Ishikawa (cell line): ENCODE results near the gene SUN1.

Source experiments
- CEBPB ChIP-seq: IDR thresholded peaks from 2 replicates; pipeline ENCODE4 v1.6.1; 2012
- CREB1 ChIP-seq: IDR thresholded peaks from 2 replicates; pipeline ENCODE4 v1.6.1; 2012; ENCODE audit warnings: low read depth
- EGR1 ChIP-seq: IDR thresholded peaks from 2 replicates; pipeline ENCODE4 v1.6.1; 2012
- EP300 ChIP-seq: IDR thresholded peaks from 2 replicates; pipeline ENCODE4 v1.6.1; 2012; ENCODE audit warnings: borderline replicate concordance
- FOXM1 ChIP-seq: IDR thresholded peaks from 2 replicates; pipeline ENCODE4 v1.6.1; 2012; ENCODE audit warnings: low read depth, borderline replicate concordance
- NFIC ChIP-seq: IDR thresholded peaks from 2 replicates; pipeline ENCODE4 v1.6.1; 2012
- RAD21 ChIP-seq: IDR thresholded peaks from 2 replicates; pipeline ENCODE4 v1.6.1; 2012; ENCODE audit warnings: low read depth
- TAF1 ChIP-seq: IDR thresholded peaks from 2 replicates; pipeline ENCODE4 v1.6.1; 2012; ENCODE audit warnings: low read depth, mild to moderate bottlenecking
- TCF12 ChIP-seq: IDR thresholded peaks from 2 replicates; pipeline ENCODE4 v1.6.1; 2012; ENCODE audit warnings: low read depth
- TEAD4 ChIP-seq: IDR thresholded peaks from 2 replicates; pipeline ENCODE4 v1.6.1; 2012
- YY1 ChIP-seq: IDR thresholded peaks from 2 replicates; pipeline ENCODE4 v1.6.1; 2012; ENCODE audit warnings: low read depth
- ZBTB7A ChIP-seq: IDR thresholded peaks from 2 replicates; pipeline ENCODE4 v1.6.1; 2012; ENCODE audit warnings: low read depth
- TF ChIP-seq, protein P1 (sequence below): IDR thresholded peaks from 2 replicates; pipeline ENCODE4 v1.6.1; 2012; ENCODE audit warnings: low read depth, mild to moderate bottlenecking
- TF ChIP-seq, protein P2 (sequence below): IDR thresholded peaks from 2 replicates; pipeline ENCODE4 v1.6.1; 2012
- TF ChIP-seq, protein P3 (sequence below): IDR thresholded peaks from 2 replicates; pipeline ENCODE4 v1.6.1; 2012

The SUN1 gene

DNA sequence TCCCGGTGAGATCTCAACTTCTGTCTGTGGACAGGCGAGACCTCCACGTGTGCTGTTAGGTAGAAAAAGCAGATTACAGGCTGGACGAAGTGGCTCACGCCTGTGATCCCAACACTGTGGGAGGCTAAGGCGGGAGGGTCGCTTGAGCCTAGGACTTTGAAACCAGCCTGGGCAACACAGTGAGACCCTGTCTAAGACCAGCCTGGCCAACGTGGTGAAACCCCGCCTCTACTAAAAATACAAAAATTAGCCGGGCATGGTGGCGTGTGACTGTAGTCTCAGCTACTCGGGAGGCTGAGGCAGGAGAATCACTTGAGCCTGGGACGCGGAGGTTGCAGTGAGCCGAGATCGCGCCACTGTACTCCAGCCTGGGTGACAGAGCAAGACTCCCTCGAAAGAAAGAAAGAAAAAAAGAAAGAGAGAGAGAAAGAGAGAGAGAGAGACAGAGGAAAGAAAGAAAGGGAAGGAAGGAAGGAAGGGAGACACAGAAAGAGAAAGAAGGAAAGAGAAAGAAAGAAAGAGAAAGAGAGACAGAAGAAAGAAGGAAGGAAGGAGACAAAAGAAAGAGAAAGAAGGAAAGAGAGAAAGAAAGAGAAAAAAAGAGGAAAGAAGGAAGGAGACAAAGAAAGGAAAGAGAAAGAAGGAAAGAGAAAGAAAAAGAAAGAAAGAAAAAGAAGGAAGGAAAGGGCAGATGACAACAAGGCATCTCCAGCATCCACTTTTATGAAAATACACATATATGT, 29.6 kb upstream of the SUN1 start:
- no peak for TF ChIP-seq TAF1
- TF ChIP-seq ZBTB7A = no peak
- TF ChIP-seq EGR1 = no peak
- no peak for TF ChIP-seq NFIC
- TF ChIP-seq, protein P1, sequence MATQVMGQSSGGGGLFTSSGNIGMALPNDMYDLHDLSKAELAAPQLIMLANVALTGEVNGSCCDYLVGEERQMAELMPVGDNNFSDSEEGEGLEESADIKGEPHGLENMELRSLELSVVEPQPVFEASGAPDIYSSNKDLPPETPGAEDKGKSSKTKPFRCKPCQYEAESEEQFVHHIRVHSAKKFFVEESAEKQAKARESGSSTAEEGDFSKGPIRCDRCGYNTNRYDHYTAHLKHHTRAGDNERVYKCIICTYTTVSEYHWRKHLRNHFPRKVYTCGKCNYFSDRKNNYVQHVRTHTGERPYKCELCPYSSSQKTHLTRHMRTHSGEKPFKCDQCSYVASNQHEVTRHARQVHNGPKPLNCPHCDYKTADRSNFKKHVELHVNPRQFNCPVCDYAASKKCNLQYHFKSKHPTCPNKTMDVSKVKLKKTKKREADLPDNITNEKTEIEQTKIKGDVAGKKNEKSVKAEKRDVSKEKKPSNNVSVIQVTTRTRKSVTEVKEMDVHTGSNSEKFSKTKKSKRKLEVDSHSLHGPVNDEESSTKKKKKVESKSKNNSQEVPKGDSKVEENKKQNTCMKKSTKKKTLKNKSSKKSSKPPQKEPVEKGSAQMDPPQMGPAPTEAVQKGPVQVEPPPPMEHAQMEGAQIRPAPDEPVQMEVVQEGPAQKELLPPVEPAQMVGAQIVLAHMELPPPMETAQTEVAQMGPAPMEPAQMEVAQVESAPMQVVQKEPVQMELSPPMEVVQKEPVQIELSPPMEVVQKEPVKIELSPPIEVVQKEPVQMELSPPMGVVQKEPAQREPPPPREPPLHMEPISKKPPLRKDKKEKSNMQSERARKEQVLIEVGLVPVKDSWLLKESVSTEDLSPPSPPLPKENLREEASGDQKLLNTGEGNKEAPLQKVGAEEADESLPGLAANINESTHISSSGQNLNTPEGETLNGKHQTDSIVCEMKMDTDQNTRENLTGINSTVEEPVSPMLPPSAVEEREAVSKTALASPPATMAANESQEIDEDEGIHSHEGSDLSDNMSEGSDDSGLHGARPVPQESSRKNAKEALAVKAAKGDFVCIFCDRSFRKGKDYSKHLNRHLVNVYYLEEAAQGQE = no peak
- no peak for TF ChIP-seq EP300
- TF ChIP-seq FOXM1 = no peak
- TF ChIP-seq, protein P2, sequence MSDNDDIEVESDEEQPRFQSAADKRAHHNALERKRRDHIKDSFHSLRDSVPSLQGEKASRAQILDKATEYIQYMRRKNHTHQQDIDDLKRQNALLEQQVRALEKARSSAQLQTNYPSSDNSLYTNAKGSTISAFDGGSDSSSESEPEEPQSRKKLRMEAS = no peak
- TF ChIP-seq TEAD4 = no peak
- no peak for TF ChIP-seq RAD21
- TF ChIP-seq, protein P3, sequence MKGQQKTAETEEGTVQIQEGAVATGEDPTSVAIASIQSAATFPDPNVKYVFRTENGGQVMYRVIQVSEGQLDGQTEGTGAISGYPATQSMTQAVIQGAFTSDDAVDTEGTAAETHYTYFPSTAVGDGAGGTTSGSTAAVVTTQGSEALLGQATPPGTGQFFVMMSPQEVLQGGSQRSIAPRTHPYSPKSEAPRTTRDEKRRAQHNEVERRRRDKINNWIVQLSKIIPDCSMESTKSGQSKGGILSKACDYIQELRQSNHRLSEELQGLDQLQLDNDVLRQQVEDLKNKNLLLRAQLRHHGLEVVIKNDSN = no peak
- TF ChIP-seq YY1 = no peak
- no peak for TF ChIP-seq TCF12
- TF ChIP-seq CREB1 = no peak
- no peak for TF ChIP-seq CEBPB

DNA sequence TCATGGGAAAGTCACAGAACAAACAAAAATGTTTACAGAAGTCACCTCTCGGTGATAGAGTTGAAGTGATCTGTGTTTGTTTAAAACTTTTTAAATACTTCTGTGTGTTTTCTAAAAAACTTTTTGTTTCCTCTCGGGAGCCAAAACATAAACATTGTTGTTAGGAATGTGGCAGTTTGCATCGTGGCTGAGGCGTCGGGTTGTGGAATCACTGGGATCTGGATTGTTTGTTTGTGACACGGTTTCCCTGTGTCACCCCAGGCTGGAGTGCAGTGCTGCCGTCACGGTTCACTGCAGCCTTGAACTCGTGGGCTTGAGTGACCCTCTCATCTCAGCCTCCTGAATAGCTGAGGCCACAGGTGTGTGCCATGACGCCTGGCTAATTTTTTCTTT, 29.0 kb upstream of the SUN1 start:
- TF ChIP-seq, protein P2 = no peak
- TF ChIP-seq, protein P3 = no peak
- TF ChIP-seq EGR1 (no peak), TCF12 (no peak), CEBPB (no peak), RAD21 (no peak)

DNA sequence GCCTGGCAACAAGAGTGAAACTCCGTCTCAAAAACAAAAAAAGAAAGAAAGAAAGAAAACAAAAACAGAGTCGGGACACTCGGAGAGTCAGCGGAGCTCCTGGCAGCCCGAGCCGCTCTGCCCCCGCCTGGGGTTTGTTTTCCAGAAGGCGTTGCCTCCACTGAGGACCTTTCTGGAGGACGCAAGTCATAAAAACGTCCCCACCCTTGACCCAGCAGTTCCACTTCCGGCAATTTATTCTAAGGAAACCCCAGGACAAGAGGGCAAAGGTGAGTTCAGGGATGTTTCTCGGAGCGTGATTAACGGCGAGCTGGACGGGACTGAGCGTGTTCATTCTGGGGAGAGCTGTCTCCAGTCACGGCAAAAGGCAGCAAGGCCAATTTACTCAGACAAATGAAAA, 27.0 kb upstream of the SUN1 start:
- no peak for TF ChIP-seq TAF1

DNA sequence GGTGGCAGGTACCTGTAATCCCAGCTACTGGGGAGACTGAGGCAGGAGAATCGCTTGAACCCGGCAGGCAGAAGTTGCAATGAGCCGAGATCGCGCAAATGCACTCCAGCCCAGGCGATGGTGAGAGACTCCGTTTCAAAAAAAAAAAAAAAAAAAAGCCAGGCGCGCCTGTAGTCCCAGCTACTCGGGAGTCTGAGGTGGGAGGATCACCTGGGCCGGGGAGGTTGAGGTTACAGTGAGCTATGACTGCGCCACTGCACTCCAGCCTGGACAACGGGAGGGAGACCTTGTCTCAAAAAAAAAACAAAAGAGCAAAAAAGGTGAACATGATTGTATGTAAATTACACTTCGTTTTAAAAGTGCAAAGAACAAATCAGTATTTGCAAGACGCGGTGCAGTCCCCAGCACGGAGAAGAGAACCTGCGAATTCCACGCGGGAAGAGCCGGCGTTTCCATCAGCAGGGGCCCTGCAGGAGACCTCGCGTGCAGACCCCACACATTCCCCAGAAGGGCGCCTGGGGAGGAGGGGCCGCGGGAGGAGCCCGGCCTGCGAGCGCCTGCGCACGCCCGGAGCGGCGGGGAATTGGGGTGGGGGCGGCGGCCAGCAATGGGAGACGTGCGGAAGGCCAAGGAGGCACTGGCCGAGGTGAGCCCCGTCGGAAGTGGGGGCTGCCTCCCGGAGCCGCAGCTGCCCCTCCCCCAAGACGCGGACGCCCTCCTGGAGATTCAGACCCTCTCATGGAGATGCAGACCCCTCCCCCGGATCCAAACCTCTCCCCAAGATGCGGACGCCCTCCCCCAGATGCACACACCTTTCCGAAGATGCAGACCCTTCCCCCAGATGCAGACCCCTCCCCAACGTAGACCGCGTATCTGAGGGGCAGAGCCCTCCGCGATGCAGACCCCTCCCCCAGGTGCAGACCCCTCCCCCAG, 16.7 kb upstream of the SUN1 start:
- TF ChIP-seq, protein P2 = peak; percentile 13; the same call in 1 of the 2 replicates
- peak; percentile 5; the same call in 1 of the 2 replicates for TF ChIP-seq TEAD4
- no peak for TF ChIP-seq FOXM1
- peak; percentile 100 for TF ChIP-seq ZBTB7A
- no peak for TF ChIP-seq NFIC

DNA sequence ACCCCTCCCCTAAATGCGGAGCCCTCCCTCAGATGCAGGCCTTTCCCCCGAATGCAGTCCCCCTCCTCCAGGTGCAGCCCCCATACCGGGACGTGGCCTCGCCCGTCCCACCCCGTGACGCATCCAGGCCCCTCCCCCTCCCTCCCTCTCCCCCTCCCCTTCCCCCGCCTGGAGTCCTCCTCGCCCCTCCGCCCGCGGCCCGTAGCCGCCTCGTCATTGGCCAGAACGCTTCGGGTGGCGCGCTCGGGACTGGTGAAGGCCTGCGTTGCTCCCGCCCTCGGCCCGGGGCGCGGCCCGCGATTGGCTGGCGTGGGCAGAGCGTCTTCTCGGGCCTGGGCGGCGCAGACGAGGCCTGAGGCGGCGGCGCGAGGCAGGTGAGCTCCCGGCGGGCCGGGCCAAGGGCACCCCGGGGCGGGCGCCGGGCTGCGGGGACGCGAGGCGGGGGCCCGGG, 16.0 kb upstream of the SUN1 start:
- TF ChIP-seq TAF1 (peak; percentile 64; the same call in 1 of the 2 replicates), YY1 (0 out of 2 replicates have a peak, but pooled peaks have one; percentile 29), CREB1 (peak; percentile 46; the same call in 1 of the 2 replicates), TCF12 (no peak), FOXM1 (no peak), EGR1 (0 out of 2 replicates have a peak, but pooled peaks have one; percentile 31)
- TF ChIP-seq, protein P2 = peak; percentile 57; the same call in 1 of the 2 replicates

DNA sequence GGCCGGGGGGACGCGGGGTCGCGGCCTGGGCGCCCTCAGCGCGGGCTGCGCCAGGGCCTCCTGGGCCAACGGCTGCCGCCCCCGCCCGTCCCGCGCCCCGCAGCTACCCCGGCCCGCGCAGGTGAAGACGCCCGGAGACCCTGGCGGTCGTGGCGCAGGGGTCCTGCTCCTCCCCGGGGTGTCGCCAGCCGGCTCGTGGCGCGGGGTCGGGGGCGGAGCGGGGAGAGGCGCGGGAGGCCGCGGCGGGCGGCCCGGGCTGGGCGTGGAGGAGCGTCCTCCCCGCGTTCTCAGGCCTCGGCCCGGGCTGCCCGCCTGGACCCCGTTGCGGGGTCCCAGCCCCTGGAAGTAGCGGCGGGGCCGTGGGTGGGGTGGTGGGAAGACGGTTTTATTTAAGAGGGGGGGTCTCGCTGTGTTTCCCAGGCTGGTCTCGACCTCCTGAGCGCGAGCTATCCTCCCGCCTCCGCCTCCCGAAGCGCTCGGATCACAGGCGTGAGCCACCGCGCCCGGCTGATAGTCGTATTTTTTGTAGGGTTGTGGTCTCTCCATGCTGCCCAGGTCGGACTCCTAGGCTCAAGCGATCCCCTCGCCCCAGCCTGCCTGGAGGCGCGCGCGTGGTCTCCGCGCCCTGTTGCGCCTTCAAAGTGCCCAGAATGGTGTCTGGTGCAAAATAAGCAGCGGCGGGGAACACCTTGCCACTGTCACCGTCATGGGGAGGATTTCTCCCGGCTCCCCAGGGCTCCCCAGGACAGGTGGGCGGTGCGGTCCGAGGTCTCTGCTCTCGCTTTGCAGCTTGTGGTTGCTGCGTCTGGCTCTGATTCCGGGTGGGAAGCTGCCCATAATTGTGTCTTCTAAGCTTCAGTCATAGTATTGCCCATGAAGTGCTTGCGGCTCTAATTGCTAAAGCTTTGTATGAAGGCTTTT, 15.3 kb upstream of the SUN1 start:
- TF ChIP-seq EP300 = no peak
- no peak for TF ChIP-seq YY1
- TF ChIP-seq, protein P1 = no peak
- TF ChIP-seq ZBTB7A = no peak
- TF ChIP-seq CREB1 = no peak
